Natural killer cell (primary cell): ENCODE measurements around the gene PAMR1. TPM values are rescaled to one million over a fixed set of nuclear protein-coding genes. Genes with fewer than 3 reads are reported as not detected.

Experiments
- ATAC-seq, 3 donors: fragments of 150-1000 bp in 2 of 3; fragments of 200-7000 bp in 1 of 3; cut with Tn5 transposase; 1 replicate in 1 of 3; 2 replicates in 2 of 3; pipeline ENCODE4 v1.10.0; 2021; ENCODE audit warnings: mild to moderate bottlenecking in 2 of 3, moderate library complexity in 2 of 3
- DNase-seq, 2 donors: peaks; one replicate each; pipeline versions ENCODE4 v3.0.0 to v3.0.0-alpha.2; 2013 to 2021; ENCODE audit warnings: mixed read lengths in 1 of 2
- H3K27ac ChIP-seq: one replicate; pipeline ENCODE4 v1.5.1; 2013; ENCODE audit warnings: mild to moderate bottlenecking, low read length
- H3K27me3 ChIP-seq: one replicate; pipeline ENCODE4 v1.6.1; 2013; ENCODE audit warnings: low read length; ENCODE audit not compliant: control insufficient read depth, insufficient read depth
- H3K36me3 ChIP-seq: one replicate; pipeline ENCODE4 v1.6.1; 2013; ENCODE audit warnings: low read length; ENCODE audit not compliant: control insufficient read depth, insufficient read depth
- H3K4me1 ChIP-seq: one replicate; pipeline ENCODE4 v1.6.1; 2013; ENCODE audit warnings: low read length; ENCODE audit not compliant: control insufficient read depth, insufficient read depth
- H3K4me3 ChIP-seq: one replicate; pipeline ENCODE4 v1.5.1; 2013; ENCODE audit warnings: low read length
- H3K9me3 ChIP-seq: one replicate; pipeline ENCODE4 v1.6.1; 2013; ENCODE audit warnings: low read length; ENCODE audit not compliant: control insufficient read depth, insufficient read depth
- H3K27ac Mint-ChIP-seq, 2 donors: one replicate each; pipeline ENCODE4 v1.8.0; 2022; ENCODE audit warnings: mild to moderate bottlenecking in 2 of 2, mixed read lengths in 2 of 2, moderate library complexity in 1 of 2
- H3K27me3 Mint-ChIP-seq, 2 donors: one replicate each; pipeline ENCODE4 v1.8.0; 2022; ENCODE audit warnings: low read depth in 2 of 2, mixed read lengths in 2 of 2
- H3K36me3 Mint-ChIP-seq: one replicate; pipeline ENCODE4 v1.8.0; 2022; ENCODE audit warnings: mixed read lengths
- H3K4me1 Mint-ChIP-seq, 2 donors: one replicate each; pipeline ENCODE4 v1.8.0; 2022; ENCODE audit warnings: mixed read lengths in 2 of 2
- H3K4me3 Mint-ChIP-seq: one replicate; pipeline ENCODE4 v1.8.0; 2022; ENCODE audit warnings: mild to moderate bottlenecking, moderate library complexity, mixed read lengths
- H3K9me3 Mint-ChIP-seq, 2 donors: one replicate each; pipeline ENCODE4 v1.8.0; 2022; ENCODE audit warnings: mixed read lengths in 2 of 2
- CTCF ChIP-seq: fragments of 200-600 bp; IDR thresholded peaks from one replicate; pipeline ENCODE4 v1.8.0; 2022; ENCODE audit warnings: antibody characterized with exemption
- WGBS: methylation state at CpG from one replicate; pipeline ENCODE4 v1.1.7; 2013; ENCODE audit warnings: missing lambda C conversion rate; ENCODE audit not compliant: insufficient coverage; 5-methylcytosine and 5-hydroxymethylcytosine counted together
- intact Hi-C: fragments of 100-400 bp; cut with micrococcal nuclease; formaldehyde crosslinking; loops from one replicate; pipeline ENCODE4 v1.14.2; 2022
- total RNA-seq, 4 donors: library from RNA; stranded (reverse); fragments of 120-200 nt in 1 of 4; gene quantifications; one replicate each; pipeline versions ENCODE4 v1.2.3 to v1.2.4, GENCODE V29; 2013 to 2022

Gene PAMR1
- total RNA-seq, 3 donors from 2014 or later (not counting 1 experiment from before 2014, with no cell fraction given) = not detected

- no peaks in the 10 kb centered on the region for H3K36me3 ChIP-seq
- no peaks in the 10 kb centered on the region for H3K9me3 ChIP-seq
- H3K4me3 Mint-ChIP-seq = no peak overlapping the region
- H3K4me3 ChIP-seq = no peak overlapping the region
- peaks cover 5% of the 10 kb centered on the region in 2 donors for H3K4me1 Mint-ChIP-seq
- ATAC-seq (no peak), DNase-seq (no peak)
- intact Hi-C loops = loop anchor here (2.0 to 5.0 kb wide), 3 partner anchors 156 to 552 kb away; no protein-coding TSS in a partner anchor
- H3K9me3 Mint-ChIP-seq = no peaks in the 10 kb centered on the region
- H3K36me3 Mint-ChIP-seq = no peaks in the 10 kb centered on the region
- TF ChIP-seq CTCF = no peak
- H3K27me3 ChIP-seq = no peaks in the 10 kb centered on the region
- H3K27me3 Mint-ChIP-seq = peaks cover 16 to 20% of the 10 kb centered on the region in 2 donors
- no peak overlapping the region for H3K27ac Mint-ChIP-seq
- H3K4me1 ChIP-seq = no peaks in the 10 kb centered on the region
- H3K27ac ChIP-seq = no peak overlapping the region
- WGBS = 71% methylated on average over 4 of the region's 4 CpGs
Observed at GRCh38 chr11:35393098-35393497, 132.3 kb downstream of the PAMR1 start.

GRCh38 chr11:35391922-35392688 lies 133.3 kb downstream of the PAMR1 start:
- H3K4me3 Mint-ChIP-seq = no peak overlapping the region
- H3K27ac Mint-ChIP-seq = no peak overlapping the region
- peaks cover 5% of the 10 kb centered on the region in 2 donors for H3K4me1 Mint-ChIP-seq
- no peaks in the 10 kb centered on the region for H3K36me3 Mint-ChIP-seq
- Histone ChIP-seq H3K36me3 (no peaks in the 10 kb centered on the region), H3K9me3 (no peaks in the 10 kb centered on the region), H3K4me1 (no peaks in the 10 kb centered on the region), H3K27ac (no peak overlapping the region), H3K4me3 (no peak overlapping the region), H3K27me3 (no peaks in the 10 kb centered on the region)
- H3K9me3 Mint-ChIP-seq = no peaks in the 10 kb centered on the region
- peaks cover 14 to 16% of the 10 kb centered on the region in 2 donors for H3K27me3 Mint-ChIP-seq
- peak; percentile 92 for TF ChIP-seq CTCF
- DNase-seq (peak; percentile 73 to 90), ATAC-seq (peak; percentile 70 to 90 (median 84))
- intact Hi-C loops = loop anchor here (1.0 to 5.0 kb wide), 5 partner anchors 155 to 806 kb away; no protein-coding TSS in a partner anchor
- WGBS = 25% methylated on average over 11 of the region's 13 CpGs

GRCh38 chr11:35390737-35391682 lies 134.4 kb downstream of the PAMR1 start:
- no peak overlapping the region for H3K4me3 ChIP-seq
- no peaks in the 10 kb centered on the region for H3K4me1 ChIP-seq
- H3K27ac ChIP-seq = no peak overlapping the region
- Mint-ChIP-seq H3K36me3 (no peaks in the 10 kb centered on the region), H3K4me3 (no peak overlapping the region), H3K9me3 (no peaks in the 10 kb centered on the region), H3K27ac (no peak overlapping the region), H3K27me3 (peaks cover 14 to 16% of the 10 kb centered on the region in 2 donors), H3K4me1 (peaks cover 5% of the 10 kb centered on the region in 2 donors)
- no peaks in the 10 kb centered on the region for H3K36me3 ChIP-seq
- ATAC-seq = no peak
- DNase-seq = peak in 1 of 2 donors; percentile 16
- H3K27me3 ChIP-seq = no peaks in the 10 kb centered on the region
- no peak for TF ChIP-seq CTCF
- no peaks in the 10 kb centered on the region for H3K9me3 ChIP-seq
- WGBS = 72% methylated on average over 8 of the region's 13 CpGs
- intact Hi-C loops = loop anchor here (5.0 kb wide), 1 partner anchor 154 kb away; no protein-coding TSS in a partner anchor
